Activated T-cell treated with anti-CD3 and anti-CD28 coated beads, Interleukin-2, amount 50 U/mL, for 72 hours (primary cell): Measurements from ENCODE around the gene PROKR2. TPM values are rescaled to one million over a fixed set of nuclear protein-coding genes. Genes with fewer than 3 reads are reported as not detected.
A peak's percentile ranks its signal among the peaks of the same experiment; 100 is the strongest.

Experiments used
- ATAC-seq, 2 donors: fragments of 150-1000 bp; cut with Tn5 transposase; replicated peaks in 1 of 2; 2 replicates each; pipeline ENCODE4 v1.10.0; 2021; ENCODE audit warnings: moderate library complexity in 2 of 2, mild to moderate bottlenecking in 1 of 2
- DNase-seq, 2 donors: peaks; one replicate each; pipeline ENCODE4 v3.0.0; 2021 to 2022; ENCODE audit warnings: mixed read lengths in 1 of 2
- H3K27ac Mint-ChIP-seq: one replicate; pipeline ENCODE4 v1.8.0; 2022; ENCODE audit warnings: mild to moderate bottlenecking, moderate library complexity, mixed read lengths
- H3K27me3 Mint-ChIP-seq: one replicate; pipeline ENCODE4 v1.8.0; 2022; ENCODE audit warnings: low read depth, mixed read lengths
- H3K36me3 Mint-ChIP-seq, 2 donors: one replicate each; pipeline ENCODE4 v1.8.0; 2022; ENCODE audit warnings: mixed read lengths in 2 of 2, mild to moderate bottlenecking in 1 of 2; ENCODE audit not compliant: insufficient read depth in 2 of 2
- H3K4me1 Mint-ChIP-seq: one replicate; pipeline ENCODE4 v1.8.0; 2022; ENCODE audit warnings: low read depth, mixed read lengths
- H3K4me3 Mint-ChIP-seq, 2 donors: one replicate each; pipeline ENCODE4 v1.8.0; 2022; ENCODE audit warnings: mild to moderate bottlenecking in 2 of 2, mixed read lengths in 2 of 2, moderate library complexity in 2 of 2
- H3K9me3 Mint-ChIP-seq, 2 donors: one replicate each; pipeline ENCODE4 v1.8.0; 2022; ENCODE audit warnings: mixed read lengths in 2 of 2
- total RNA-seq, 2 donors: library from RNA; stranded (reverse); gene quantifications; one replicate each; pipeline ENCODE4 v1.2.3, GENCODE V29; 2022

The PROKR2 gene
- not detected for total RNA-seq

DNA sequence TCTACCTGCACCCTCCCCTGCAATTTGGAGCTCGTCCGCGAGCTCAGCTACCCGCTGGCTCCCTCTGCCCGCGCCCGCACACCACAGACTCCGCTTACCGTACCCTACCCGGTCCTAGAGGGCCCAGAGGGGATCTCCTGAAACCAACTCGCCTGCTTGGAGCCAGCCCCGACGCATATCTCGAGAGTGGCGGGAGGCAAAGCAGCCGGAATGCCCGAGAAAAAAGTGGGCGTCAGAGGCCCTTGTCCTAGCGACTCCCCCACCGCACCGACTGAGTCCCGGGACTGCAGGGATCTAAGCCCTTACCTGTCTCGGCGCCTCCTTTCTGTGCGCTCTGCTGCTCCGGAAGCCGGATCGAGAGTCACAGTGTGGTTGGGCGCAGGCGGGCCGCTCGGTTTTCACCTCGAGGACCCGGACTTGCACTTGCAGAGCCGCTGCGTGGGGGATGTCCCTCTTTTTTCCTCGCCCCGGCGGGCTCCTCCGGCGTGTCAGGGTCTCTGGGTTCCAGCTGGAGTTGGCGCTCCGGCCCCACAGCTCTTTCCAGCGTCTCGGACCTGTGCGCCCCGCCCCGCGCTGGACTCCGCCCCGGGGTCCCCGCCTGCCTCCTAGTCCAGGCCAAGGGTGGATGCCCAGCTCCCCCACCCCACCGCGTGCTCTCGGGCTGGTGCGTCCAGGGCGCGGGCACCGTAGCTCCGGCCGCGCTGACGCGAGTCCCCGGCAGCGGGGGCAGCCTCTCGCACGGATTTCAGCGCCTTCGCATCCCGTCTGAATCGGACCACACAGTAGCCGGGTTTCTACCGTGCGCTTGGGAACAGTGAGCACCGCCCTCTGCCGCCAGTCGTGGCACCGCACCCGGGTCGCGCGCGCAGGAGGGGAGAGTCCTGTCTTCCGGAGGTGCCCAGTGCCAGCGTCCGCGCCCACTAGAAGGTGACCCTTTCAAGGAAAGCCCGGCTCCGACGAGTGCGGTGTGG, at the start of gene PROKR2:
Gene PROKR2 (minus strand): TSS at position 767 of the 971 bp plus-strand sequence. CDS start 2,585 bp downstream, outside the sequence.
- Mint-ChIP-seq H3K36me3 (no peaks in the 10 kb centered on the region), H3K9me3 (no peaks in the 10 kb centered on the region), H3K27me3 (peaks cover 49% of the 10 kb centered on the region), H3K4me1 (no peaks in the 10 kb centered on the region), H3K4me3 (peak within 1 kb of the TSS; percentile 57 to 66), H3K27ac (no peak within 1 kb of the TSS)
- ATAC-seq (peak; percentile 69 to 73), DNase-seq (peak; percentile 27 to 37)

GRCh38 chr20:5364997-5365597, 48.3 kb upstream of the PROKR2 start:
- DNase-seq (no peak), ATAC-seq (no peak)
- H3K4me1 Mint-ChIP-seq, result peaks cover 7% of the 10 kb centered on the region
- H3K27me3 Mint-ChIP-seq, result peaks cover 16% of the 10 kb centered on the region
- no peak overlapping the region for H3K27ac Mint-ChIP-seq
- H3K9me3 Mint-ChIP-seq, result peaks cover 2 to 3% of the 10 kb centered on the region in 2 donors
- no peak overlapping the region for H3K4me3 Mint-ChIP-seq
- peaks cover 0 to 3% of the 10 kb centered on the region in 2 donors for H3K36me3 Mint-ChIP-seq

GRCh38 chr20:5364136-5364821, 47.5 kb upstream of the PROKR2 start:
- H3K4me1 Mint-ChIP-seq, result no peaks in the 10 kb centered on the region
- peaks cover 0 to 8% of the 10 kb centered on the region in 2 donors for H3K36me3 Mint-ChIP-seq
- no peak overlapping the region for H3K4me3 Mint-ChIP-seq
- no peak overlapping the region for H3K27ac Mint-ChIP-seq
- H3K9me3 Mint-ChIP-seq, result peaks cover 2 to 3% of the 10 kb centered on the region in 2 donors
- peaks cover 11% of the 10 kb centered on the region for H3K27me3 Mint-ChIP-seq
- DNase-seq (no peak), ATAC-seq (no peak)

GRCh38 chr20:5362771-5363170, 46.0 kb upstream of the PROKR2 start:
- Mint-ChIP-seq H3K36me3 (peaks cover 1 to 8% of the 10 kb centered on the region in 2 donors), H3K9me3 (peaks cover 6% of the 10 kb centered on the region in 2 donors), H3K4me3 (no peak overlapping the region), H3K27ac (no peak overlapping the region), H3K4me1 (no peaks in the 10 kb centered on the region), H3K27me3 (peaks cover 21% of the 10 kb centered on the region)
- ATAC-seq (no peak), DNase-seq (no peak)

DNA sequence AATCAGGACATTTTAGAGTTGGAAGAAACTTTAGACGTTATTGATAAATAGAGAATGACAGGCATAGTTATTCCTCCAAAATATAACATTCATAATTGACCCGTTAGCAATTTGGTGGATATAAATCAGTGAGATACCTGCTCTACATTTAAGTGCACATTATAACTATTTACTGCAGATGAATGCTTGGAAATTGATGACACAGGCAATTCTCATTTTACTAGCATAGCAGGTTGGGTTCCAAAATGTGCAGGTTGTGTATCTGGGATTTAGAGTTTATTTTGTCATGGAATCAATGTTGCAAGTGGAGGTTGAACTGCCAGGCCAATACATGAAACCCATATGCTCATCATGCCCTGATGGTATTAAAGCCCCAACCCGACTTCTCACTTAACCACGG, 44.4 kb upstream of the PROKR2 start:
- ATAC-seq, result no peak
- H3K36me3 Mint-ChIP-seq, result peaks cover 1 to 8% of the 10 kb centered on the region in 2 donors
- peaks cover 6% of the 10 kb centered on the region in 2 donors for H3K9me3 Mint-ChIP-seq
- H3K4me3 Mint-ChIP-seq, result no peak overlapping the region
- no peak overlapping the region for H3K27ac Mint-ChIP-seq
- H3K27me3 Mint-ChIP-seq, result peaks cover 21% of the 10 kb centered on the region
- no peak for DNase-seq
- peaks cover 6% of the 10 kb centered on the region for H3K4me1 Mint-ChIP-seq

GRCh38 chr20:5357946-5358345, 41.2 kb upstream of the PROKR2 start:
- peaks cover 3 to 4% of the 10 kb centered on the region in 2 donors for H3K9me3 Mint-ChIP-seq
- H3K4me3 Mint-ChIP-seq, result no peak overlapping the region
- ATAC-seq, result no peak

GRCh38 chr20:5356941-5357340, 40.2 kb upstream of the PROKR2 start:
- Mint-ChIP-seq H3K27me3 (peaks cover 15% of the 10 kb centered on the region), H3K4me1 (peaks cover 11% of the 10 kb centered on the region), H3K4me3 (no peak overlapping the region), H3K36me3 (peaks cover 1 to 6% of the 10 kb centered on the region in 2 donors), H3K27ac (no peak overlapping the region), H3K9me3 (peaks cover 3 to 4% of the 10 kb centered on the region in 2 donors)
- ATAC-seq (no peak), DNase-seq (no peak)

More at GRCh38 chr20:5357946-5358345, 41.2 kb upstream of the PROKR2 start:
- peaks cover 10% of the 10 kb centered on the region for H3K27me3 Mint-ChIP-seq
- peaks cover 1 to 5% of the 10 kb centered on the region in 2 donors for H3K36me3 Mint-ChIP-seq
- H3K4me1 Mint-ChIP-seq, result peaks cover 11% of the 10 kb centered on the region
- no peak for DNase-seq
- no peak overlapping the region for H3K27ac Mint-ChIP-seq

DNA sequence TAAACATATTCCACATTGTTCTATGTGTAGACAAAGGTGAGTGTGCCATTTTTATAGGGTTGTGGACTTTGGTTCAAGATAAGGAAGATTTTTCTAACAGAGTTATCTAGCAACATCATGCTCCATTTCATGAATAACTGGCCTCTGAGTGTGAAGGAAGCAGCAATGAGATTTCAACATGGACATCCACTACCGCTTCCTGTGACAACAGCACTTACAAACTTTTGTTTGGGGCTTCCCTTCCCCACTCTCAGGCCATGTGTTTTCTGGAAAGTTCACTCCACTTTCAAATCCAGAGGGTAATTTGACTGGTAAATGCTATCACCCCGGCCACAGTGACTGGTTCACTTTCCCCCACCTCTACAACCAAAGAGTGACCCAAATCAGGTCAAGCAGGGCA, 38.1 kb upstream of the PROKR2 start:
- peaks cover 31% of the 10 kb centered on the region for H3K27me3 Mint-ChIP-seq
- no peak overlapping the region for H3K27ac Mint-ChIP-seq
- peaks cover 11% of the 10 kb centered on the region for H3K4me1 Mint-ChIP-seq
- ATAC-seq (no peak), DNase-seq (no peak)
- H3K36me3 Mint-ChIP-seq, result peaks cover 1 to 5% of the 10 kb centered on the region in 2 donors
- H3K4me3 Mint-ChIP-seq, result no peak overlapping the region
- H3K9me3 Mint-ChIP-seq, result peaks cover 3 to 4% of the 10 kb centered on the region in 2 donors

DNA sequence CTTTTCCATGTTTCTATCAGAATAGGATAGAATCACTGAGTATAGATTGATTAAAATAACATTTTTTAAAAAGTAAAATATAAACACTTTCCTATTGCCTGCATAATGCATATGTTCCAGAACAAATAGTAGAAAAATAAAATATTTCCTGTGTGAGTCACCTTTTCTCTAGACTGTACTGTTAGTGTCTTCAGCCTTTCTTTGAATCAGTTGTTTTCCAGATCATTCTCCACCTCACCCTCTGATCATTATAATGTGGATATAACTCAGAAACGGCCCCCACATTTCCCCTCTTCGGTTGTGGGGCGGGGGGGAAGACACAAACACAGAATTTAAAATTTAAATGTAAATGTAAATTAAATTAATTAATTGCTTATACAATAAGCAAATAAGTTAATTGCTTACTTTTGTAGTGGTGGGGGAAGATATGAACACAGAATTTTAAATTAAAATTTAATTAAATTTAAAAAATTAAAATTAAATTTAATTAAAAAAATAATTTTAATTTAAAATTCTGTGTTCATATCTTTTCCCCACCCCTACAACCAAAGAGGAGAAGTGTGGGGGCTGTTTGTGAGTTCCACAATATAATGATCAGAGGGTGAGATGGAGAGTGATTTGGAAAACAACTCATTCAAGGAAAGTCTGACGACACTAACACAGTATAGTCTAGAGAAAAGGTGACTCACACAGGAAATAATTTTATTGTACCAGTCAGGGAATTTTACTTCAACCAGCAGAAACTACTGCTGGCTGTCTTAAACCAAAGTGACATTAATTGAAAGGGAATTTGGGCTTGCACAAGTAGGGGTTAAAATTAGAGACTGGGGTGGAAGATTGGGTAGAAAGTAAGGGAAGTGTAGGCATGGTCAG, 37.1 kb upstream of the PROKR2 start:
- H3K4me1 Mint-ChIP-seq, result peaks cover 11% of the 10 kb centered on the region
- peak; percentile 89 for ATAC-seq
- DNase-seq, result no peak
- H3K36me3 Mint-ChIP-seq, result peaks cover 1% of the 10 kb centered on the region in 2 donors
- no peak overlapping the region for H3K27ac Mint-ChIP-seq
- peaks cover 31% of the 10 kb centered on the region for H3K27me3 Mint-ChIP-seq
- peak overlapping the region in 1 of 2 donors; percentile 24 for H3K4me3 Mint-ChIP-seq
- peaks cover 3 to 4% of the 10 kb centered on the region in 2 donors for H3K9me3 Mint-ChIP-seq

GRCh38 chr20:5349448-5349847, 32.7 kb upstream of the PROKR2 start:
- Mint-ChIP-seq H3K27me3 (peaks cover 27% of the 10 kb centered on the region), H3K27ac (no peak overlapping the region), H3K36me3 (peaks cover 0 to 1% of the 10 kb centered on the region in 2 donors), H3K4me1 (peaks cover under 1% of the 10 kb centered on the region), H3K4me3 (no peak overlapping the region), H3K9me3 (peaks cover 0 to 2% of the 10 kb centered on the region in 2 donors)
- no peak for DNase-seq
- no peak for ATAC-seq

- Mint-ChIP-seq H3K4me3 (no peak overlapping the region), H3K36me3 (peaks cover 0 to 5% of the 10 kb centered on the region in 2 donors), H3K27ac (no peak overlapping the region), H3K4me1 (no peaks in the 10 kb centered on the region), H3K9me3 (peaks cover 4 to 7% of the 10 kb centered on the region in 2 donors), H3K27me3 (peaks cover 27% of the 10 kb centered on the region)
- ATAC-seq (no peak), DNase-seq (no peak)
Observed at GRCh38 chr20:5342021-5342420, 25.3 kb upstream of the PROKR2 start.

GRCh38 chr20:5331340-5331739, 14.6 kb upstream of the PROKR2 start:
- no peaks in the 10 kb centered on the region for H3K9me3 Mint-ChIP-seq
- H3K36me3 Mint-ChIP-seq, result no peaks in the 10 kb centered on the region
- ATAC-seq (no peak), DNase-seq (no peak)
- H3K27ac Mint-ChIP-seq, result no peak overlapping the region
- H3K4me1 Mint-ChIP-seq, result no peaks in the 10 kb centered on the region
- H3K27me3 Mint-ChIP-seq, result peaks cover 30% of the 10 kb centered on the region
- H3K4me3 Mint-ChIP-seq, result no peak overlapping the region
